ENCODE measurements around the gene PRPF38B. TPM values are rescaled to one million over a fixed set of nuclear protein-coding genes. Genes with fewer than 3 reads are reported as not detected.

Gene PRPF38B
- total RNA-seq, 2 experiments from 2014 or later = 114 to 120 TPM

DNA sequence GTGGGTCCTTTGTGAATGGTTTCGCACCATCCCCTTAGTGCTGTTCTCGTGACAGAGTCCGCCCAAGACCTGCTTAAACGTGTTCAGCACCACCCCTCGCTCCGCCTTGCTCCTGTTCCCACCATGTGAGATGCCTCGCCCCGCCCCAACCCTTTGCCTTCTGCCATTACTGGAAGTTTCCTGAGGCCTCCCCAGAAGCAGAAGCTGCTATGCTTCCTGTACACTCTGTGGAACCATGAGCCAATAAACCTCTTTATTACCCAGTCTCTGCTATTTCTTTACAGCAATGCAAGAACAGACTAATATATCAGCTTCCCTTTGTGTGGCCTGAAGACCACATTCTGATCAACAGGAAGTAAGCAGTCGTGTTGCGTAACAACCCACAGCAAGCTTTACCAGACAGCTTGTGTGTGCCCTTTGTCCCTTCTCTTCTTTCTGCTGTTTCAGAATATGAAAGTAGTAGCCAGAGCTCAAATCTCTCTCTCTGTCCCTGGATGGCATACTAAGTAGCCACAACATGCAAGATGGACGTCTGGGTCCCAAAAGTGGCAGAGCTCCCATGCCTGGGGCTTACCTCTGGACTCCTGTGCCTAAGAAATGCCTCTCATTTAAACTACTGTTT lies 45.4 kb upstream of the PRPF38B start:
- H3K4me3 ChIP-seq (ENCODE audit: low read length) = peak overlapping the region; percentile 17
- peaks cover 16% of the 10 kb centered on the region for H3K36me3 ChIP-seq (ENCODE audit: insufficient read depth, low read length)
- DNase-seq (peak; percentile 49 to 94 (median 69)), ATAC-seq (ENCODE audit: poor library complexity) (peak; percentile 74)
- no peaks in the 10 kb centered on the region for H3K27me3 ChIP-seq (ENCODE audit: control insufficient read depth in 1 of 2, insufficient read depth in 2 of 2, low read length in 2 of 2)
- peaks cover 54% of the 10 kb centered on the region for H3K4me1 ChIP-seq (ENCODE audit: insufficient read depth, low read length)
- H3K4me1 Mint-ChIP-seq (ENCODE audit: low read depth) = peaks cover 62% of the 10 kb centered on the region
- peaks cover 6% of the 10 kb centered on the region for H3K9me3 Mint-ChIP-seq
- H3K9me3 ChIP-seq (ENCODE audit: control insufficient read depth in 1 of 2, insufficient read depth in 1 of 2, low read length in 2 of 2) = peaks cover 0 to 8% of the 10 kb centered on the region in 2 experiments
- TF ChIP-seq, protein P1, sequence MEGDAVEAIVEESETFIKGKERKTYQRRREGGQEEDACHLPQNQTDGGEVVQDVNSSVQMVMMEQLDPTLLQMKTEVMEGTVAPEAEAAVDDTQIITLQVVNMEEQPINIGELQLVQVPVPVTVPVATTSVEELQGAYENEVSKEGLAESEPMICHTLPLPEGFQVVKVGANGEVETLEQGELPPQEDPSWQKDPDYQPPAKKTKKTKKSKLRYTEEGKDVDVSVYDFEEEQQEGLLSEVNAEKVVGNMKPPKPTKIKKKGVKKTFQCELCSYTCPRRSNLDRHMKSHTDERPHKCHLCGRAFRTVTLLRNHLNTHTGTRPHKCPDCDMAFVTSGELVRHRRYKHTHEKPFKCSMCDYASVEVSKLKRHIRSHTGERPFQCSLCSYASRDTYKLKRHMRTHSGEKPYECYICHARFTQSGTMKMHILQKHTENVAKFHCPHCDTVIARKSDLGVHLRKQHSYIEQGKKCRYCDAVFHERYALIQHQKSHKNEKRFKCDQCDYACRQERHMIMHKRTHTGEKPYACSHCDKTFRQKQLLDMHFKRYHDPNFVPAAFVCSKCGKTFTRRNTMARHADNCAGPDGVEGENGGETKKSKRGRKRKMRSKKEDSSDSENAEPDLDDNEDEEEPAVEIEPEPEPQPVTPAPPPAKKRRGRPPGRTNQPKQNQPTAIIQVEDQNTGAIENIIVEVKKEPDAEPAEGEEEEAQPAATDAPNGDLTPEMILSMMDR (IDR thresholded peaks at IDR 0.05) = no peak
- H3K27ac Mint-ChIP-seq = peak overlapping the region; percentile 96
- H3K36me3 Mint-ChIP-seq (ENCODE audit: low read depth) = peaks cover 46% of the 10 kb centered on the region
- no peaks in the 10 kb centered on the region for H3K27me3 Mint-ChIP-seq
- peak overlapping the region; percentile 74 to 82 for H3K27ac ChIP-seq (ENCODE audit: low read depth in 1 of 2, low read length in 2 of 2)
- H3K4me3 Mint-ChIP-seq = peak overlapping the region; percentile 83
- intact Hi-C loops (cut with DNase I, micrococcal nuclease) = loop anchor here in 1 of 2 experiments (1.0 to 10.0 kb wide), 4 partner anchors 15 to 862 kb away; partner anchors contain the start of genes HENMT1, SLC25A24 and STXBP3
- CTCF ChIA-PET = interaction anchor here (0.5 to 5.2 kb wide), 8 partner anchors 8 to 531 kb away, joined by 3 to 77 read pairs (median 8); partner anchors contain the start of genes EEIG2, HENMT1 and PRPF38B
- POLR2A ChIA-PET = interaction anchor here (0.7 to 10.2 kb wide), 16 partner anchors 8 to 446 kb away, joined by 3 to 484 read pairs (median 6); partner anchors contain the start of genes CLCC1, EEIG2, HENMT1 and PRPF38B

DNA sequence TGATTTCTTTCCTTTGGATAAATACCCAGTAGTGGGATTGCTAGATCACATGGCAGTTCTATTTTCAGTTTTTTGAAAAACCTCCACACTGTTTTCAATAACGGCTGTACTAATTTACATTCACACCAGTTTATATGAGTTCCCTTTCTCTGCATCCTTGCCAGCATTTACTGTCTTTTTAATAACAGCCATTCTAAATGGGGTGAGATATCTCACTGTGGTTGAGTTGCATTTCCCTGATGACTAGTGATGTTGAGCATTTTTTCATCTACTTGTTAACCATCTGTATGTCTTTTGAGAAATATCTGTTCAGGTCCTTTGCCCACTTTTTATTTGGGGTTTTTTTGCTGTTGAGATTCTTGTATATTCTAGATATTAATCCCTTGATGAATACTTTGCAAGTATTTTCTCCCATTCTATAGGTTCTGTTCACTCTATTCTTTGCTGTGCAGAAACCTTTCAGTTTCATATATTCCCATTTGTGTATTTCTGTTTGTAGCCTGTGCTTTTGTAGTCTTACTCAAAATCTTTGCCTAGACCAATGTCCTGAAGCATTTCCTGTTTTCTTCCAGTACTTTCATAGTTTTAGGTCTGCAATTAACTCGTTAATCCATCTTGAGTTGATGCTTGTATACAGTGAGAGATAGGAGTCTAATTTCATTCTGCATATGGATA lies 38.5 kb upstream of the PRPF38B start:
- DNase-seq (peak in 1 of 14 experiments; percentile 63), ATAC-seq (ENCODE audit: poor library complexity) (no peak)
- H3K36me3 Mint-ChIP-seq (ENCODE audit: low read depth) = peaks cover 80% of the 10 kb centered on the region

More for the DNA sequence above, 38.5 kb upstream of the PRPF38B start:
- Mint-ChIP-seq H3K4me3 (no peak overlapping the region), H3K4me1 (ENCODE audit: low read depth) (peaks cover 4% of the 10 kb centered on the region), H3K27ac (peak overlapping the region; percentile 0), H3K9me3 (no peaks in the 10 kb centered on the region), H3K27me3 (no peaks in the 10 kb centered on the region)
- no peaks in the 10 kb centered on the region for H3K27me3 ChIP-seq (ENCODE audit: control insufficient read depth in 1 of 2, insufficient read depth in 2 of 2, low read length in 2 of 2)
- TF ChIP-seq, protein P1 (IDR thresholded peaks at IDR 0.05) = no peak
- peaks cover 26% of the 10 kb centered on the region for H3K36me3 ChIP-seq (ENCODE audit: insufficient read depth, low read length)
- H3K4me1 ChIP-seq (ENCODE audit: insufficient read depth, low read length) = no peaks in the 10 kb centered on the region
- H3K27ac ChIP-seq (ENCODE audit: low read depth in 1 of 2, low read length in 2 of 2) = no peak overlapping the region
- no peak overlapping the region for H3K4me3 ChIP-seq (ENCODE audit: low read length)
- POLR2A ChIA-PET = no interaction called here
- no peaks in the 10 kb centered on the region for H3K9me3 ChIP-seq (ENCODE audit: control insufficient read depth in 1 of 2, insufficient read depth in 1 of 2, low read length in 2 of 2)
- CTCF ChIA-PET = no interaction called here
- intact Hi-C loops (cut with DNase I, micrococcal nuclease) = loop anchor here in 1 of 2 experiments (5.0 kb wide), 1 partner anchor 89 kb away; no protein-coding TSS in a partner anchor
